SH-SY5Y (cell line): ENCODE data around the gene CCDC47.

Source experiments
- GATA2 ChIP-seq: IDR thresholded peaks from 2 replicates; pipeline ENCODE4 v1.6.1; 2011; ENCODE audit warnings: mild to moderate bottlenecking, low read depth, low read length
- GATA3 ChIP-seq: IDR thresholded peaks from 2 replicates; pipeline ENCODE4 v1.6.1; 2011; ENCODE audit warnings: low read depth, mild to moderate bottlenecking, low read length, moderate library complexity

- TF ChIP-seq GATA2: no peak
- TF ChIP-seq GATA3: no peak
Observed at GRCh38 chr17:63696381-63696961, 76.9 kb downstream of the CCDC47 start.
